NCI-H1048 (cell line): ENCODE data around the gene PLEKHA5.
"Not testable (repeated sequence)": the region's sequence is repeated elsewhere in the genome, so short reads cannot be mapped to it uniquely, and the experiment has no call there.

Experiments
- DNase-seq: peaks from one replicate; lab custom pipeline; 2025; lab: John Stamatoyannopoulos, UW

The PLEKHA5 gene

GRCh38 chr12:19203539-19204506, 74.3 kb downstream of the PLEKHA5 start:
- DNase-seq = no peak

- no peak for DNase-seq
Observed at GRCh38 chr12:19205120-19205519, 75.6 kb downstream of the PLEKHA5 start.

GRCh38 chr12:19206493-19207077, 77.1 kb downstream of the PLEKHA5 start:
- DNase-seq = no peak

GRCh38 chr12:19208456-19208855, 78.9 kb downstream of the PLEKHA5 start:
- no peak for DNase-seq

GRCh38 chr12:19209661-19210060, 80.1 kb downstream of the PLEKHA5 start:
- DNase-seq = no peak

- DNase-seq = no peak
Observed at GRCh38 chr12:19211802-19212201, 82.3 kb downstream of the PLEKHA5 start.

- DNase-seq = no peak
Observed at GRCh38 chr12:19212245-19212644, 82.7 kb downstream of the PLEKHA5 start.

GRCh38 chr12:19214020-19214419, 84.5 kb downstream of the PLEKHA5 start:
- DNase-seq = no peak

GRCh38 chr12:19215115-19215514, 85.6 kb downstream of the PLEKHA5 start:
- DNase-seq = no peak

- no peak for DNase-seq
Observed at GRCh38 chr12:19217446-19217845, 87.9 kb downstream of the PLEKHA5 start.

GRCh38 chr12:19220205-19220604, 90.7 kb downstream of the PLEKHA5 start:
- no peak for DNase-seq

- no peak for DNase-seq
Observed at GRCh38 chr12:19220852-19221466, 91.4 kb downstream of the PLEKHA5 start.

GRCh38 chr12:19222558-19222957, 93.0 kb downstream of the PLEKHA5 start:
- no peak for DNase-seq

GRCh38 chr12:19223018-19223417, 93.5 kb downstream of the PLEKHA5 start:
- no peak for DNase-seq

GRCh38 chr12:19223695-19224094, 94.2 kb downstream of the PLEKHA5 start:
- DNase-seq = no peak

- DNase-seq = no peak
Observed at GRCh38 chr12:19224746-19225145, 95.2 kb downstream of the PLEKHA5 start.

- DNase-seq = no peak
Observed at GRCh38 chr12:19227190-19227879, 97.8 kb downstream of the PLEKHA5 start.

GRCh38 chr12:19227880-19228210, 98.3 kb downstream of the PLEKHA5 start:
- no peak for DNase-seq

GRCh38 chr12:19229021-19229420, 99.5 kb downstream of the PLEKHA5 start:
- DNase-seq = not testable (repeated sequence)

- no peak for DNase-seq
Observed at GRCh38 chr12:19230299-19230866, 100.8 kb downstream of the PLEKHA5 start.

GRCh38 chr12:19230896-19231295, 101.4 kb downstream of the PLEKHA5 start:
- DNase-seq = no peak

GRCh38 chr12:19234171-19234704, 104.7 kb downstream of the PLEKHA5 start:
- DNase-seq = peak; percentile 15
